ENCODE results near the gene DENND5A. TPM values are rescaled to one million over a fixed set of nuclear protein-coding genes. Genes with fewer than 3 reads are reported as not detected.
"Not testable (repeated sequence)": the region's sequence is repeated elsewhere in the genome, so short reads cannot be mapped to it uniquely, and the experiment has no call there.

Gene DENND5A
- total RNA-seq, 2 donors from 2014 or later, result 7.0 to 24.8 TPM

- H3K4me1 ChIP-seq, result no peaks in the 10 kb centered on the region
- no peaks in the 10 kb centered on the region for H3K27me3 ChIP-seq
- H3K27ac ChIP-seq, result no peak overlapping the region
- no peak overlapping the region for H3K4me3 ChIP-seq
- no peaks in the 10 kb centered on the region for H3K9me3 ChIP-seq
- TF ChIP-seq, protein P1, sequence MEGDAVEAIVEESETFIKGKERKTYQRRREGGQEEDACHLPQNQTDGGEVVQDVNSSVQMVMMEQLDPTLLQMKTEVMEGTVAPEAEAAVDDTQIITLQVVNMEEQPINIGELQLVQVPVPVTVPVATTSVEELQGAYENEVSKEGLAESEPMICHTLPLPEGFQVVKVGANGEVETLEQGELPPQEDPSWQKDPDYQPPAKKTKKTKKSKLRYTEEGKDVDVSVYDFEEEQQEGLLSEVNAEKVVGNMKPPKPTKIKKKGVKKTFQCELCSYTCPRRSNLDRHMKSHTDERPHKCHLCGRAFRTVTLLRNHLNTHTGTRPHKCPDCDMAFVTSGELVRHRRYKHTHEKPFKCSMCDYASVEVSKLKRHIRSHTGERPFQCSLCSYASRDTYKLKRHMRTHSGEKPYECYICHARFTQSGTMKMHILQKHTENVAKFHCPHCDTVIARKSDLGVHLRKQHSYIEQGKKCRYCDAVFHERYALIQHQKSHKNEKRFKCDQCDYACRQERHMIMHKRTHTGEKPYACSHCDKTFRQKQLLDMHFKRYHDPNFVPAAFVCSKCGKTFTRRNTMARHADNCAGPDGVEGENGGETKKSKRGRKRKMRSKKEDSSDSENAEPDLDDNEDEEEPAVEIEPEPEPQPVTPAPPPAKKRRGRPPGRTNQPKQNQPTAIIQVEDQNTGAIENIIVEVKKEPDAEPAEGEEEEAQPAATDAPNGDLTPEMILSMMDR (IDR thresholded peaks at IDR 0.05), result no peak
- DNase-seq, result no peak
- intact Hi-C loops (cut with DNase I), result no loop called here
- no peaks in the 10 kb centered on the region for H3K36me3 ChIP-seq
- no peak overlapping the region for H3K9ac ChIP-seq (ENCODE audit: low read depth in 2 of 2, low read length in 2 of 2)
Observed at GRCh38 chr11:9251311-9251710, 13.8 kb downstream of the DENND5A start.

DNA sequence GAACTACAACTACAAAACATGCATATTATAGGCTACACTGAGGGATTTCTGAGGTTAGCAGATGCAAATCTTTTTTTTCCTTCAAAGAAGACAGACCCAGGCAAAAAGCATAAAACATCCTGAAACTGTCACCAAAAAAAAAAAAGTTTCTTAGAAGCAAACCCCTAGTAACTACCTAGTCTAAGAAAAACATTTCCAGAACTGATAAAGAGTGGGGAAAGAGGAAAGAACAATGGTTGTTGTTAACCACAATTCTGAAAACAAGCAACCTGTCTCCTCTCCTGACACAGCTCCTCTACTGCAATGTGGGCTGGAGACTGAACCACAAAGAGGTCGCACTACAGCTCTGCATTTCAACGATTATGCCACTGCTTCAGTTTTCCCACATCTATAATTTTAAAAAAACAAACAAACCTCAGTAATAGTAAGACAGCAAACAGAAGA is 15.0 kb downstream of the DENND5A start:
- H3K36me3 ChIP-seq, result no peaks in the 10 kb centered on the region
- no peak overlapping the region for H3K9ac ChIP-seq (ENCODE audit: low read depth in 2 of 2, low read length in 2 of 2)
- intact Hi-C loops (cut with DNase I), result no loop called here
- no peak overlapping the region for H3K27ac ChIP-seq
- no peaks in the 10 kb centered on the region for H3K9me3 ChIP-seq
- no peaks in the 10 kb centered on the region for H3K4me1 ChIP-seq
- no peaks in the 10 kb centered on the region for H3K27me3 ChIP-seq
- DNase-seq, result no peak
- H3K4me3 ChIP-seq, result no peak overlapping the region
- TF ChIP-seq, protein P1 (IDR thresholded peaks at IDR 0.05), result no peak

DNA sequence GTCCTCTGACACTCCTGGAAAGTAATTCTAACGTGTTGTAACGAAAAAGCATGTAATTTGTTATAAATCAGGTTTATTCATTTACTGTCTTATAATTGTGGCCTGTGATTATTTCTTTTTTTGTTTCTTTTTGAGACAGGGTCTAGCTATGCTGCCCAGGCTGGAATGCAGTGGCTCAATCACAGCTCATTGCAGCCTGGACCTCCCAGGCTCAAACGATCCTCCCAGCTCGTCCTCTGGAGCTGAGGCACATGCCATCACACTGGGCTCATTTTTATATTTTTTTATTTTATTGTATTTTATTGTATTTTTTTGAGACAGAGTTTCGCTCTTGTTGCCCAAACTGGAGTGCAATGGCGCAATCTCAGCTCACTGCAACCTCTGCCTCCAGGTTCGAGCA is 15.9 kb downstream of the DENND5A start:
- H3K4me3 ChIP-seq, result no peak overlapping the region
- H3K9ac ChIP-seq (ENCODE audit: low read depth in 2 of 2, low read length in 2 of 2), result no peak overlapping the region
- no peaks in the 10 kb centered on the region for H3K9me3 ChIP-seq
- no peak overlapping the region for H3K27ac ChIP-seq
- DNase-seq, result no peak
- H3K36me3 ChIP-seq, result no peaks in the 10 kb centered on the region
- TF ChIP-seq, protein P1 (IDR thresholded peaks at IDR 0.05), result no peak
- no peaks in the 10 kb centered on the region for H3K27me3 ChIP-seq
- intact Hi-C loops (cut with DNase I), result no loop called here
- H3K4me1 ChIP-seq, result no peaks in the 10 kb centered on the region

DNA sequence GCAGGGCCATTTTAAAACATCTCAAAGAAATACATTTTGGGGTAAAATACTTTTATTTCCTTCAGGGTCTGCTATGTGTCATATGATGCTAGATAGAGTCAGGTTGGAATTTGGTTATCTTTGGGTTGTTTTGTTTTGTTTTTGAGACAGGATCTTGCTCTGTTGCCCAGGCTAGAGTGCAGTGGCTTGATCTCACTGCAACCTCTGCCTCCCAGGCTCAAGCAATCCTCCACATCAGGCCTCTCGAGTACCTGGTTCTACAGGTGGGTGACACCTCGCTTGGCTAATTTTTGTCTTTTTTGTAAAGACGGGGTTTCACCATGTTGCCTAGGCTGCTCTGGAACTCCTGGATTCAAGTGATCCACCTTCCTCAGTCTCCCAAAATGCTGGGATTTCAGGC is 17.3 kb downstream of the DENND5A start:
- H3K4me1 ChIP-seq, result no peaks in the 10 kb centered on the region
- no peaks in the 10 kb centered on the region for H3K27me3 ChIP-seq
- H3K36me3 ChIP-seq, result no peaks in the 10 kb centered on the region
- H3K9me3 ChIP-seq, result no peaks in the 10 kb centered on the region
- TF ChIP-seq, protein P1 (IDR thresholded peaks at IDR 0.05), result no peak
- DNase-seq, result no peak
- H3K9ac ChIP-seq (ENCODE audit: low read depth in 2 of 2, low read length in 2 of 2), result no peak overlapping the region
- H3K4me3 ChIP-seq, result no peak overlapping the region
- intact Hi-C loops (cut with DNase I), result no loop called here
- H3K27ac ChIP-seq, result no peak overlapping the region

- H3K9ac ChIP-seq (ENCODE audit: low read depth in 2 of 2, low read length in 2 of 2); H3K27ac ChIP-seq; H3K36me3 ChIP-seq; intact Hi-C loops (cut with DNase I); H3K9me3 ChIP-seq; H3K4me1 ChIP-seq; H3K27me3 ChIP-seq; DNase-seq; H3K4me3 ChIP-seq: not testable (repeated sequence)
Observed at GRCh38 chr11:9236242-9236641, 28.9 kb downstream of the DENND5A start.

GRCh38 chr11:9232482-9232881 is 32.7 kb downstream of the DENND5A start:
- Histone ChIP-seq H3K27ac (no peak overlapping the region), H3K4me3 (no peak overlapping the region), H3K9me3 (no peaks in the 10 kb centered on the region), H3K9ac (ENCODE audit: low read depth in 2 of 2, low read length in 2 of 2) (peak overlapping the region in 1 of 2 donors; percentile 14), H3K4me1 (no peaks in the 10 kb centered on the region), H3K36me3 (no peaks in the 10 kb centered on the region), H3K27me3 (no peaks in the 10 kb centered on the region)
- TF ChIP-seq, protein P1 (IDR thresholded peaks at IDR 0.05), result no peak
- DNase-seq, result no peak
- intact Hi-C loops (cut with DNase I), result loop anchor here (2.0 kb wide), 1 partner anchor 24 kb away; no protein-coding TSS in a partner anchor
